GM19463 (cell line): ENCODE data around the gene KLK1.

Source experiments
- ATAC-seq: cut with Tn5 transposase; IDR thresholded peaks from one replicate; pipeline ENCODE4 v1.9.1; 2021; ENCODE audit warnings: mild to moderate bottlenecking, moderate library complexity; ENCODE audit not compliant: unreplicated experiment

Gene KLK1

GRCh38 chr19:50823389-50824042, at the start of gene KLK1:
Gene KLK1, minus strand, starts transcription at chr19:50823787. Its CDS starts 39 bp downstream, at chr19:50823748.
- no peak for ATAC-seq

GRCh38 chr19:50873056-50873455, 49.5 kb upstream of the KLK1 start, which contains the start of gene KLK2:
Gene KLK2, plus strand, starts transcription at chr19:50873439. Its CDS starts 35 bp downstream, at chr19:50873474.
- no peak for ATAC-seq

- ATAC-seq, result no peak
These were observed 47.0 kb upstream of the KLK1 start for GRCh38 chr19:50870417-50871089.

- ATAC-seq, result no peak
These were observed 45.9 kb upstream of the KLK1 start for GRCh38 chr19:50869479-50869878.

GRCh38 chr19:50861496-50862286, 38.1 kb upstream of the KLK1 start:
- no peak for ATAC-seq

GRCh38 chr19:50861010-50861409, 37.4 kb upstream of the KLK1 start:
- no peak for ATAC-seq

GRCh38 chr19:50859849-50860248, 36.3 kb upstream of the KLK1 start:
- no peak for ATAC-seq

GRCh38 chr19:50858886-50859285, 35.3 kb upstream of the KLK1 start:
- ATAC-seq, result no peak

GRCh38 chr19:50857366-50857765, 33.8 kb upstream of the KLK1 start:
- ATAC-seq, result no peak

- ATAC-seq, result no peak
These were observed 31.2 kb upstream of the KLK1 start, which contains the start of gene KLK3 for GRCh38 chr19:50854636-50855410. Gene KLK3, plus strand, starts transcription at chr19:50854915. Its CDS starts 41 bp downstream, at chr19:50854956.

GRCh38 chr19:50851620-50852019, 28.0 kb upstream of the KLK1 start:
- no peak for ATAC-seq

GRCh38 chr19:50850738-50851137, 27.2 kb upstream of the KLK1 start:
- ATAC-seq, result no peak

GRCh38 chr19:50844296-50844935, 20.8 kb upstream of the KLK1 start:
- ATAC-seq, result no peak

- ATAC-seq, result no peak
These were observed 20.2 kb upstream of the KLK1 start for GRCh38 chr19:50843701-50844221.

GRCh38 chr19:50843205-50843604, 19.6 kb upstream of the KLK1 start:
- no peak for ATAC-seq

- no peak for ATAC-seq
These were observed 18.5 kb upstream of the KLK1 start for GRCh38 chr19:50842130-50842529.

GRCh38 chr19:50839712-50840655, 16.4 kb upstream of the KLK1 start:
- ATAC-seq, result no peak

- no peak for ATAC-seq
These were observed 14.7 kb upstream of the KLK1 start for GRCh38 chr19:50838239-50838638.

GRCh38 chr19:50837300-50837699, 13.7 kb upstream of the KLK1 start:
- no peak for ATAC-seq
